ENCODE data around the gene SMIM44. TPM values are rescaled to one million over a fixed set of nuclear protein-coding genes. Genes with fewer than 3 reads are reported as not detected.

SMIM44 gene
- total RNA-seq, 6 experiments from 2014 or later = not detected

DNA sequence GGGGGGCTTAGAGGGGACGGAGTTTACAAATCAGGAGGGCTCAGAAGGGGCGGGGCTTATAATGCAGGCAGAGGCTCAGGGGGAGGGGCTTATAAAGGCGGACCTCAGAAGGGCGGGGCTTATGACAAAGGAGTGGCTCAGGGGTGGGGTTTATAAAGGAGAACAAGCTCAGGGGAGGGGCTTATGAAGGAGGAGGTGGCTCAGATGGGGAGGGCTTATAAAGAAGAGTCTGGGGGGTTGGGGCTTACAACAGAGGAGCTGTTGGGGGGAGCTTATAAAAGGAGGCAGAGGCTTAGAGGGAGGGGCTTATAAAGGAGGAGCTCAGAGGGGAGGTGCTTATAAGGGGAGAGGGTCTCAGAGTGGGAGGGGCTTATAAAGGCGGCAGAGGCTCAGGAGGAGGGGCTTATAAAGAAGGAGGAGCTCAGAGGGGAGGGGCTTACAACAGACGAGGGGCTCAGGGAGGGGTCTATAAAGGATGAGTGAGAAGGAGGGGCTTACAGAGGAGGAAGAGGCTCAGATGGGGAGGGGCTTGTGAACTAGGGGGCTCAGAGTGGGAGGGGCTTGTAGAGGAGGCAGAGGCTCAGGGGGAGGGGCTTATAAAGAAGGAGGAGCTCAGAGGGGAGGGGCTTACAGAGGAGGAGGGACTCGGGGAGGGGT lies 3.9 kb downstream of the SMIM44 start:
- no peak for DNase-seq

GRCh38 chr19:3478409-3479176 lies 4.6 kb downstream of the SMIM44 start:
- Mint-ChIP-seq H3K4me1 (ENCODE audit: low read depth) (no peaks in the 10 kb centered on the region), H3K4me3 (no peak overlapping the region), H3K9me3 (no peaks in the 10 kb centered on the region), H3K27ac (no peak overlapping the region), H3K36me3 (ENCODE audit: low read depth) (no peaks in the 10 kb centered on the region), H3K27me3 (ENCODE audit: insufficient read depth) (peaks cover 15% of the 10 kb centered on the region)
- DNase-seq = no peak
- TF ChIP-seq, protein P1, sequence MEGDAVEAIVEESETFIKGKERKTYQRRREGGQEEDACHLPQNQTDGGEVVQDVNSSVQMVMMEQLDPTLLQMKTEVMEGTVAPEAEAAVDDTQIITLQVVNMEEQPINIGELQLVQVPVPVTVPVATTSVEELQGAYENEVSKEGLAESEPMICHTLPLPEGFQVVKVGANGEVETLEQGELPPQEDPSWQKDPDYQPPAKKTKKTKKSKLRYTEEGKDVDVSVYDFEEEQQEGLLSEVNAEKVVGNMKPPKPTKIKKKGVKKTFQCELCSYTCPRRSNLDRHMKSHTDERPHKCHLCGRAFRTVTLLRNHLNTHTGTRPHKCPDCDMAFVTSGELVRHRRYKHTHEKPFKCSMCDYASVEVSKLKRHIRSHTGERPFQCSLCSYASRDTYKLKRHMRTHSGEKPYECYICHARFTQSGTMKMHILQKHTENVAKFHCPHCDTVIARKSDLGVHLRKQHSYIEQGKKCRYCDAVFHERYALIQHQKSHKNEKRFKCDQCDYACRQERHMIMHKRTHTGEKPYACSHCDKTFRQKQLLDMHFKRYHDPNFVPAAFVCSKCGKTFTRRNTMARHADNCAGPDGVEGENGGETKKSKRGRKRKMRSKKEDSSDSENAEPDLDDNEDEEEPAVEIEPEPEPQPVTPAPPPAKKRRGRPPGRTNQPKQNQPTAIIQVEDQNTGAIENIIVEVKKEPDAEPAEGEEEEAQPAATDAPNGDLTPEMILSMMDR (IDR thresholded peaks at IDR 0.05) = no peak

More for the DNA sequence above, 3.9 kb downstream of the SMIM44 start:
- TF ChIP-seq, protein P1 (IDR thresholded peaks at IDR 0.05) = no peak
- no peak overlapping the region for H3K27ac Mint-ChIP-seq
- no peaks in the 10 kb centered on the region for H3K9me3 Mint-ChIP-seq
- H3K27me3 Mint-ChIP-seq (ENCODE audit: insufficient read depth) = peaks cover 11% of the 10 kb centered on the region
- H3K4me1 Mint-ChIP-seq (ENCODE audit: low read depth) = no peaks in the 10 kb centered on the region
- no peaks in the 10 kb centered on the region for H3K36me3 Mint-ChIP-seq (ENCODE audit: low read depth)
- no peak overlapping the region for H3K4me3 Mint-ChIP-seq

DNA sequence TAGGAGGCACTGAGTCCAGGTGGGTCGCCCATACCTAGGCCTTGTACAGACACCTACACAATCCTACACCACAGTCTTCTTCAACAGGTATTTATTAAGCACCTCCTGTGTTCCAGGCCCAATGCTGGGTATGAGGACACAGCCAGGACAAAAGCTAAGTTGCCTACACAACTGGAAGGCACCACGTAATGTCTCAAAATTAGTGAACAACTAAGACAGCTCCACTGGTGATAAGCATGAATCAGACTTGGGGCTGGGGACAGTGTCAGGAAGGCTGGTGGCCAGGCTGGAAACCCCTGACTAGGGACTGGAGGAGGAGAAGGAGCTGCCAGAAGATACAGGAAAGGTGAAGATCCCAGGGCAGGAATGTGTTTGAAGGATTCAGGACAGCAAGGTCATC lies 5.3 kb downstream of the SMIM44 start:
- TF ChIP-seq, protein P1 (IDR thresholded peaks at IDR 0.05) = no peak
- no peak overlapping the region for H3K4me3 Mint-ChIP-seq
- no peak for DNase-seq
- no peaks in the 10 kb centered on the region for H3K36me3 Mint-ChIP-seq (ENCODE audit: low read depth)
- no peaks in the 10 kb centered on the region for H3K4me1 Mint-ChIP-seq (ENCODE audit: low read depth)
- peaks cover 14% of the 10 kb centered on the region for H3K27me3 Mint-ChIP-seq (ENCODE audit: insufficient read depth)
- H3K9me3 Mint-ChIP-seq = no peaks in the 10 kb centered on the region
- H3K27ac Mint-ChIP-seq = no peak overlapping the region

- Mint-ChIP-seq H3K36me3 (ENCODE audit: low read depth) (no peaks in the 10 kb centered on the region), H3K9me3 (no peaks in the 10 kb centered on the region), H3K4me1 (ENCODE audit: low read depth) (no peaks in the 10 kb centered on the region), H3K27me3 (ENCODE audit: insufficient read depth) (peaks cover 14% of the 10 kb centered on the region), H3K27ac (no peak overlapping the region), H3K4me3 (no peak overlapping the region)
- DNase-seq = no peak
- TF ChIP-seq, protein P1 (IDR thresholded peaks at IDR 0.05) = no peak
Measured at GRCh38 chr19:3477506-3477905, 5.7 kb downstream of the SMIM44 start.

DNA sequence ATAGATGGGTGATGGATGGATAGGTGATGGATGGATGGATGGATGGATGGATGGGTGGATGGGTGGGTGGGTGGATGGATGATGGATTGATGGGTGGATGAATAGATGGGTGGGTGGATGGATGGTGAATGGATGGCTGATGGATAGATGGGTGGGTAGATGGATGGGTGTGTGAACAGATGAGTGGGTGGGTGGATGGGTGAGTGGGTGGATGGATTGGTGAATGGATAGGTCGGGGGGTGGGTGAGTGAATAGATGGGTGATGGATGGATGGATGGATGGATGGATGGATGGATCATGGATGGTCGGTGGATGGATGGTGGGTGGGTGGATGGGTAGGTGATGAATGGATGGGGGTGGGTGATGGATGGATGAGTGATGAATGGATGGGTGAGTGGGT lies 6.4 kb downstream of the SMIM44 start:
- Mint-ChIP-seq H3K9me3 (no peaks in the 10 kb centered on the region), H3K27me3 (ENCODE audit: insufficient read depth) (peaks cover 11% of the 10 kb centered on the region), H3K27ac (no peak overlapping the region), H3K4me3 (no peak overlapping the region), H3K36me3 (ENCODE audit: low read depth) (no peaks in the 10 kb centered on the region), H3K4me1 (ENCODE audit: low read depth) (no peaks in the 10 kb centered on the region)
- DNase-seq = no peak
- TF ChIP-seq, protein P1 (IDR thresholded peaks at IDR 0.05) = no peak

All from HFFc6 (cell line).